AG08395 (cell line): Measurements from ENCODE around the gene PDLIM5.

Experiments
- DNase-seq: peaks from one replicate; pipeline ENCODE4 v3.0.0; 2012; ENCODE audit warnings: mixed read lengths, low spot score

The PDLIM5 gene

DNA sequence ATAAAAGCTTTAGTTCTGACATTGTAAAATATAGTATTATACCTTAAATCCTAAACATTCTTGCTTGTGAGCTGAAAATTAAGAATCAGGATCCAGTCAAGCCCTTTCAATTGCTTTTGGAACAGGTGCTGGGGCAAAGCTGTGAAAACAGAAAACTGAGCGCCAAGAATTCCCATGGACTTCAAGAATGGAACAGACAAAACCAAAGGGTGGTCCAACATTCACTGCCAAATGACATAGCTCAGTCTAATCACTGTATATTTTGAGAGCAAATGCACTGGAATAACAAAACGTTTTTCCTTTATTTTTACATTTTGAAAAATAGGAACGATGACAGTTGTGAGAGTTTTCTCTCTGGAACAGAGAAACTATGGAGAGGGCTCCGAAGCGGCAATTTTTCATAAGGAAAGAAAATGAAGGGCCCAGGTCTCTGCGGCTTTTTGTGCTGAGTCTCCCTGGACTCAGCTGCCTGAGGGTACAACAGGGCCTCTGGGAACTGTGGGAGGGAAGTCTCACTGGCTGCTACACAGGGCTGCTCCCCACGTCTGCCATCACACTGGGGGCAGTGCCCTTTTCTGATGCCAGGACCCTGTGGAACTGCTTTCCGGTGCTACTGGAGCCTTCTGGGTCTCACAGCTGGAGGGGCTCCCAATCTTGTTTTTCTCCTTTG, 250.0 kb downstream of the PDLIM5 start:
- no peak for DNase-seq

DNA sequence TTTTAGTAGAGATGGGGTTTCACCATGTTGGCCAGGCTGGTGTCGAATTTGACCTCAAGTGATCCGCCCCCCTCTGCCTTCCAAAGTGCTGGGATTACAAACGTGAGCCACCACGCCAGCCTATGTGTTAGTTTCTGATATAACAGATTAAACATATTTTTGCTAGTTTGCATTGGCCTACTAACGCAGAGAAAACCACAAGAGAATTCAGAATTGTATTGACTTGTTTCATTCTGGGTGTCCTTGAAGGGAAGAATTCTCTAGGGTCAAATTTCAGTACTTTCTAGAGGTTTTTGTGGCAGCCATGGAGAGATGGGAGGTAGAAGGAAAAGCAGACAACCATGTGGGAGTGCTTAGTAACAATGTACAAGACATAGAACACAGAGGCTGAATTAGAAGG, 259.9 kb downstream of the PDLIM5 start:
- DNase-seq = no peak

DNA sequence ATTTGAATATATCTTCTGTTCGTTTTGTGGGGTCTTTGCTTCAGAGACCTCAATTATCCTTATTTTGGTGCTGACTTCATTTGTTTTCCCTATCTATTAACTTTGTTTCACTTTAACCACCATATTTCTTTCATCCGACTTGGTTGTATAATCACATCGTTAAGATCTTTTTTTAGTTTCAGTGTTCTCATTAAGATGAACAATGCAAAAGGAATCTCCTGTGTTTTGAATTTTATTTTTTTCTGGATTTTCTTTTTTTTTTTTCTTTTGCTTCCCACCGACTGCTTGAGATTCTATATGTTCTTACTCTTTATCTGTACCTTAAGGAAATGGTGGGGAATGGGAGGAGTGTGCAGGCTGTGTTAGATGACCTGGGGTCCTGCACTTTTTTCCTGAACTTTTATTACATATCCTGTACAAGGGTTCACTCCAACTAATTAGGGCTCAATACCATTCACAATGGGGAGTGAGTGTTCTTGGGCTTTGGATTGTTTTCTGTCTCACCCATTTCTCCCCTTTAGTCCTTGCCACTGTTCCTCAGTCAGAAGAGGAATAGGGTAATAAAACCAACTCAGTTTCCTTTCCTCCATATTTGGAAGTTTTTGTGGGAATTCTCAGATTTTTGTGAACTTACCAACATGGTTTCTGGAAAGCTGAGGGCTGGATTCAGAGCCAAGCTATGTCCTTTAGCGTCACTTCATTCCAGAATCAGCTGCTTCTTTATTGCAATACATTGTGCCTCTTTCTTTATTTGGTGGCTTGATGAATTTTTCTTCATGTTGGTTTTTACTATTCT, 262.8 kb downstream of the PDLIM5 start:
- peak; percentile 80 for DNase-seq

DNA sequence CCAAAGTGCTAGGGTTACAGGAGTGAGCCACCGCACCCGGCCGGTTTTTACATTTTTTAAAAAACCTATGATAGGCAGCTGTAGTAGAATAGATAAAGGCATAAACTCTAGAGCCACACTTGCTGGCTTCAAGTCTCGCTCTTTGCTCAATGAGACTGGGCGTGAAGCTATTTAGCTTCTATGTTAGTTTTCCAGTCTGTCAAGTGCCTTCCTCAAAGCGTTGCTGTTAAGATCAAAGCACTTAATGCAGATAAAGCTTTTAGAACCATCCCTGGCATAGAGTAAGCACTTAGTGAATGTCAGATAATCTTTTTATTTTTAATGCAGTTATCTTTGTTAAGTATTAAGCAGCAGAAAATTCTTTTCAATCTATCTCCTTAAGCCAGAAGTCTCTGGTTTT, 264.0 kb downstream of the PDLIM5 start:
- DNase-seq = no peak
